ENCODE results near the gene COL5A1. TPM values are rescaled to one million over a fixed set of nuclear protein-coding genes. Genes with fewer than 3 reads are reported as not detected.

Gene COL5A1
- total RNA-seq, 1 donor: 801 TPM

DNA sequence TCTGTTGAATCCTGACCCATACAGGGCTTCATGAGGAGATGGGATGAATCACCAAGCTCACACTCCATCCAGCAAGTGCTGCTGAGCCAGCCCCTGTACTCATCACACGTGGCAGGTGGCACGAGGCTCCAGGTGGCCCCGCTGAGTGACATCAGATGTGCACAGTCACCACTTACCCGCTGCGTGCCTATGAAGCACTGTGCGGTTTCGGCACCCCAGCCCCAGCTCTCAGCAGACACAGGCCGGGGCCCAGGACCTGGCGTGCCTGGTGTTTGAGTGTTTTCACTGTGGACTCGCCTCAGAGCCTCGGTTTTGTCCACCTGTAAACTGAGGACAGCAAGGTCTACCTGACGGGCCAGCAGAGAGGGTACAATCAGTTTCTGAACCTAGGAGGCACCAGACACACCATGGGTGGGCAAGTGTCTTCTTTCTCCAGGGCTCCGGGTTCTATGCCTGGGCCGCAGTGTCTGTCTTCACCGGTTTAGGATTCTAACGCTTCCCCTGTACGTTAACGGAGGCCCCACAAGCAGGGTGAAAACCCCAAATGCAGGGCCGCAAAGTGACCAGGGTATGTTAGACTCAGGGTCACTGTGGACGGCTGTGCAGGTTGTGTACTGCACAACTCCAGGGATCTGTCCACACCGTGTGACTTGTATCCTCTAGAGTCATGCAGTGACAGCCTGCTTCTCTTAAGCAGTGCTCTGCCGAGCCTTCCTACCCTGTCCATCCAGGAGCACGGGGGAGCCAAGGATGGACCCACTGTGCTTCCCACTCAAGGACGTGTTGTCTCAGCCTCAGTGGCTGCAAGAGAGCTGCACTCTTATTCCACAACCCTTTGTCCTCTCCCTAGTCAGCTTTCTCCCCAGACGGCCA, 44.3 kb upstream of the COL5A1 start:
- DNase-seq (ENCODE audit: insufficient read length, low spot score, missing footprints): peak; percentile 51
- no peaks in the 10 kb centered on the region for H4K20me1 ChIP-seq (ENCODE audit: insufficient read depth, low read length)
- H3K4me1 ChIP-seq (ENCODE audit: insufficient read depth, low read length): peaks cover 22% of the 10 kb centered on the region
- H3K79me2 ChIP-seq (ENCODE audit: insufficient read depth, low read length): no peaks in the 10 kb centered on the region
- H3K27ac ChIP-seq (ENCODE audit: low read depth, low read length): no peak overlapping the region
- peaks cover 3% of the 10 kb centered on the region for H3K9me3 ChIP-seq (ENCODE audit: low read depth, low read length)
- no peak for TF ChIP-seq CTCF (IDR thresholded peaks at IDR 0.05; ENCODE audit: extremely low read depth, low read depth, low read length)
- no peaks in the 10 kb centered on the region for H3K36me3 ChIP-seq (ENCODE audit: insufficient read depth, low read length)
- H2AFZ ChIP-seq (ENCODE audit: low read length): no peak overlapping the region
- no peak overlapping the region for H3K4me3 ChIP-seq (ENCODE audit: insufficient read depth, low read length)
- H3K27me3 ChIP-seq (ENCODE audit: insufficient read depth, low read length): no peaks in the 10 kb centered on the region
- no peak overlapping the region for H3K4me2 ChIP-seq (ENCODE audit: insufficient read depth, low read length)

DNA sequence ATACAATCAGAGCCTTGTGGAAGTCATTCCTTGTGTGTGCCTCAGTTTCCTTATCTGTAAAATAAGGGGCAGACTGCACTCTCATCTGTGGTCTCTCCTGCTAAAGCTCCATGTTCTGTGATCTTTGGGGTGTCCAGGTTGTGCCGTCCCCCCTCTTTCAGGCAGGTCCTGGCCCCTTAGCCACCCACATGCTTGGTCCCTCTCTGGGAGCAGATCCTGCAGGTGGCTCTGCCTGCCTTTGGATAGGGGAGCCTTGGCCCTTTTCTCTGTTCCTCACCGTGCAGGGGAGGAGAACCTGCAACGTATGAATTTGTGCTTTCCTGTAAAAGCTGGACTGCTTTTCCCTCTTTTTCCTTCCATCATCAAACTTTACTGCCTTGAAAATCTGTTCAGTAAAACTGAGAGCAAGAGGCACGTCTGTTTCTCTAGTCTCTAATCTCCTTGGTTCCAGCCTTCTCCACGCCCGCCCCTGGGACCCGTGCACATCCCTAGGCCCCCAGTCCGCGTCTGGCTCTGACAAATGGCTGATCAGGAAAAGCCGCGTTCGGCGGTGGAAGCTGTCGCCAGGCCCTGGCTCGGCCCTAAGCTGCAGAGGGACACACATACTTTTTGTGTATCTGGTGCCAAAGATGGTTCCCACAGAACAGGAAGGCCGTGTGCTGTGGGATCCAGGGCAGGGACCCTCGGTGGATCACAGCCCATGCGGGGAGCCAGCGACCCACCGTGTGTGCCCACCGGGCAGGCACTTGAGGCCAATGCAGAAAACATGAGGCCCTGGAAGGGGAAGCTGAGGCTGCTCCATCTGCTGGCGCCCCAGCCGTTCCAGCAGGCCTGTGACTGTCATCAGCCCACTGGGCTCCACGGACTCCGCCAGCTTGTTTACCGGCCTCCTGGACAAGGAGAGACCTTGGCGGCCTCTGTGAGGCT, 43.4 kb upstream of the COL5A1 start:
- Histone ChIP-seq H3K27me3 (ENCODE audit: insufficient read depth, low read length) (no peaks in the 10 kb centered on the region), H3K4me3 (ENCODE audit: insufficient read depth, low read length) (no peak overlapping the region), H4K20me1 (ENCODE audit: insufficient read depth, low read length) (no peaks in the 10 kb centered on the region), H3K79me2 (ENCODE audit: insufficient read depth, low read length) (no peaks in the 10 kb centered on the region), H2AFZ (ENCODE audit: low read length) (peak overlapping the region; percentile 75), H3K36me3 (ENCODE audit: insufficient read depth, low read length) (no peaks in the 10 kb centered on the region), H3K4me2 (ENCODE audit: insufficient read depth, low read length) (no peak overlapping the region), H3K27ac (ENCODE audit: low read depth, low read length) (no peak overlapping the region), H3K9me3 (ENCODE audit: low read depth, low read length) (peaks cover 3% of the 10 kb centered on the region), H3K4me1 (ENCODE audit: insufficient read depth, low read length) (peaks cover 16% of the 10 kb centered on the region)
- no peak for TF ChIP-seq CTCF (IDR thresholded peaks at IDR 0.05; ENCODE audit: extremely low read depth, low read depth, low read length)
- DNase-seq (ENCODE audit: insufficient read length, low spot score, missing footprints): peak; percentile 51

DNA sequence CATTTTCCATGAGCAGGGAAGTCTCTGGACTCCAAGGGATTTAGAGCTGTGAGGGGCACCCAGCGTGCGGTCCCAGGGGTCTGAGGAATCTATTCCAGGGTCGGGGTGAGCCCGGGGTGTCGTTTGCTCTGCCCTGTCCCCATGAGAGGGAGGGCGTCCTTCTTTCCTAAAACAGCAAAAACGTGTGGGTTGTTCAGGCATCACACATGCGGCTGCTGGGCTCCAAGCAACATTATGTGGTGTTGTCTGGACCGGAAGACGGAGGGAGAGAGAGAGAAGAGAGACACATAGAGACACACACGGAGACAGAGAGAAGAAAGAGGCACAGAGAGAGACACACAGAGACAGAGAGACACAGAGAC, 42.7 kb upstream of the COL5A1 start:
- H3K27me3 ChIP-seq (ENCODE audit: insufficient read depth, low read length): no peaks in the 10 kb centered on the region
- peaks cover 15% of the 10 kb centered on the region for H3K4me1 ChIP-seq (ENCODE audit: insufficient read depth, low read length)
- no peak overlapping the region for H3K27ac ChIP-seq (ENCODE audit: low read depth, low read length)
- H3K36me3 ChIP-seq (ENCODE audit: insufficient read depth, low read length): no peaks in the 10 kb centered on the region
- H3K4me2 ChIP-seq (ENCODE audit: insufficient read depth, low read length): no peak overlapping the region
- no peaks in the 10 kb centered on the region for H4K20me1 ChIP-seq (ENCODE audit: insufficient read depth, low read length)
- peak overlapping the region; percentile 75 for H2AFZ ChIP-seq (ENCODE audit: low read length)
- DNase-seq (ENCODE audit: insufficient read length, low spot score, missing footprints): no peak
- TF ChIP-seq CTCF (IDR thresholded peaks at IDR 0.05; ENCODE audit: extremely low read depth, low read depth, low read length): no peak
- H3K9me3 ChIP-seq (ENCODE audit: low read depth, low read length): peaks cover 3% of the 10 kb centered on the region
- H3K4me3 ChIP-seq (ENCODE audit: insufficient read depth, low read length): no peak overlapping the region
- H3K79me2 ChIP-seq (ENCODE audit: insufficient read depth, low read length): no peaks in the 10 kb centered on the region

- no peak for TF ChIP-seq CTCF (IDR thresholded peaks at IDR 0.05; ENCODE audit: extremely low read depth, low read depth, low read length)
- H4K20me1 ChIP-seq (ENCODE audit: insufficient read depth, low read length): no peaks in the 10 kb centered on the region
- no peaks in the 10 kb centered on the region for H3K36me3 ChIP-seq (ENCODE audit: insufficient read depth, low read length)
- no peak for DNase-seq (ENCODE audit: insufficient read length, low spot score, missing footprints)
- no peak overlapping the region for H3K27ac ChIP-seq (ENCODE audit: low read depth, low read length)
- H3K4me3 ChIP-seq (ENCODE audit: insufficient read depth, low read length): no peak overlapping the region
- no peaks in the 10 kb centered on the region for H3K27me3 ChIP-seq (ENCODE audit: insufficient read depth, low read length)
- H3K9me3 ChIP-seq (ENCODE audit: low read depth, low read length): peaks cover 3% of the 10 kb centered on the region
- no peaks in the 10 kb centered on the region for H3K79me2 ChIP-seq (ENCODE audit: insufficient read depth, low read length)
- no peak overlapping the region for H3K4me2 ChIP-seq (ENCODE audit: insufficient read depth, low read length)
- H2AFZ ChIP-seq (ENCODE audit: low read length): no peak overlapping the region
- H3K4me1 ChIP-seq (ENCODE audit: insufficient read depth, low read length): peaks cover 15% of the 10 kb centered on the region
Measured at GRCh38 chr9:134600371-134600770, 41.2 kb upstream of the COL5A1 start.

Measured in osteoblast (primary cell).